HCT116 (cell line): ENCODE results near the gene PLA2G15. TPM values are rescaled to one million over a fixed set of nuclear protein-coding genes. Genes with fewer than 3 reads are reported as not detected.
A peak's percentile ranks its signal among the peaks of the same experiment; 100 is the strongest.

ENCODE experiments used
- ATAC-seq: fragments of 200-7000 bp; cut with Tn5 transposase; 2 replicates; pipeline ENCODE4 v1.9.1; 2020; ENCODE audit warnings: mild to moderate bottlenecking, moderate library complexity
- BruUV-seq: library from RNA; stranded (reverse); fragments of 400-500 nt; replicated peaks from 2 replicates; lab custom pipeline; 2021; lab: Mats Ljungman, UMichigan
- CTCF ChIA-PET: fragments of 300-600 bp; sonication (Branson Sonifier 250); formaldehyde crosslinking; loops from one replicate; lab custom pipeline; 2021; ENCODE audit warnings: antibody characterized with exemption; lab: Charles Lee
- POLR2A ChIA-PET: fragments of 300-600, 350-600 bp; sonication (Branson Sonifier 250); formaldehyde crosslinking; loops from one replicate; lab custom pipeline; 2021; ENCODE audit warnings: antibody characterized with exemption; lab: Charles Lee
- RAD21 ChIA-PET, 2 experiments: fragments of 300-600 bp; sonication (Branson Sonifier 250); formaldehyde crosslinking; loops; one replicate each; lab custom pipeline; 2023; ENCODE audit warnings: low total read pairs in 2 of 2; ENCODE audit not compliant: uncharacterized antibody in 2 of 2, unreplicated experiment in 2 of 2, low non-redundant PET in 1 of 2; lab: Charles Lee
- DNase-seq: peaks from one replicate; pipeline ENCODE4 v3.0.0-alpha.2; 2010; ENCODE audit warnings: low read depth, low spot score
- H2AFZ ChIP-seq: fragments of 200-600 bp; shearing (Covaris generic), sonication (generic); 2 replicates; pipeline ENCODE4 v1.6.1; 2017; ENCODE audit warnings: low read depth, mixed run types, mixed read lengths, antibody characterized with exemption, low read length; ENCODE audit not compliant: poor library complexity, severe bottlenecking
- H3K27ac ChIP-seq: 2 replicates; pipeline ENCODE4 v1.5.1; 2012; ENCODE audit warnings: low read depth, low read length
- H3K27me3 ChIP-seq: fragments of 200-600 bp; sonication (generic); 2 replicates; pipeline ENCODE4 v1.6.1; 2016; ENCODE audit warnings: mixed run types, low read length, mixed read lengths; ENCODE audit not compliant: insufficient read depth
- H3K36me3 ChIP-seq, 2 experiments: fragments of 200-500 bp in 1 of 2; fragments of 200-600 bp in 1 of 2; sonication (Bioruptor generic) in 1 of 2; sonication (generic) in 1 of 2; 2 replicates each; pipeline versions ENCODE4 v1.5.1 to v1.6.1; 2014 to 2016; ENCODE audit warnings: low read length in 2 of 2, inconsistent platforms in 1 of 2, mixed read lengths in 1 of 2, mixed run types in 1 of 2; ENCODE audit not compliant: insufficient read depth in 2 of 2, control insufficient read depth in 1 of 2
- H3K4me1 ChIP-seq, 2 experiments: fragments of 200-600 bp in 1 of 2; sonication (generic) in 1 of 2; 2 replicates each; pipeline versions ENCODE4 v1.5.1 to v1.6.1; 2012 to 2017; ENCODE audit warnings: low read length in 2 of 2, inconsistent platforms in 1 of 2, mild to moderate bottlenecking in 1 of 2, mixed read lengths in 1 of 2, mixed run types in 1 of 2, moderate library complexity in 1 of 2; ENCODE audit not compliant: insufficient read depth in 2 of 2, control insufficient read depth in 1 of 2
- H3K4me2 ChIP-seq: fragments of 200-600 bp; sonication (generic); 2 replicates; pipeline ENCODE4 v1.6.1; 2017; ENCODE audit warnings: mixed run types, low read length, mixed read lengths
- H3K4me3 ChIP-seq, 2 experiments: fragments of 200-600 bp in 1 of 2; sonication (generic) in 1 of 2; replicated peaks in 1 of 2; 2 replicates each; pipeline ENCODE4 v1.5.1; 2011 to 2016; ENCODE audit warnings: low read length in 2 of 2, control low read depth in 1 of 2, low read depth in 1 of 2, mild to moderate bottlenecking in 1 of 2, mixed read lengths in 1 of 2, mixed run types in 1 of 2
- H3K79me2 ChIP-seq: fragments of 200-600 bp; sonication (generic); 2 replicates; pipeline ENCODE4 v1.6.1; 2017; ENCODE audit warnings: mild to moderate bottlenecking, mixed run types, low read length, moderate library complexity, mixed read lengths; ENCODE audit not compliant: insufficient read depth
- H3K9ac ChIP-seq: fragments of 200-600 bp; sonication (generic); 2 replicates; pipeline ENCODE4 v1.6.1; 2016; ENCODE audit warnings: low read length, mixed read lengths
- H3K9me2 ChIP-seq: fragments of 200-600 bp; sonication (generic), shearing (Covaris generic); 2 replicates; pipeline ENCODE4 v1.6.1; 2017; ENCODE audit warnings: mixed run types, mild to moderate bottlenecking, moderate library complexity; ENCODE audit not compliant: insufficient read depth
- H3K9me3 ChIP-seq, 2 experiments: fragments of 200-500 bp in 1 of 2; fragments of 200-600 bp in 1 of 2; sonication (Bioruptor generic) in 1 of 2; sonication (generic) in 1 of 2; 2 replicates each; pipeline ENCODE4 v1.6.1; 2014 to 2017; ENCODE audit warnings: low read length in 2 of 2, mixed read lengths in 2 of 2, inconsistent platforms in 1 of 2, low read depth in 1 of 2, mild to moderate bottlenecking in 1 of 2, mixed run types in 1 of 2, moderate library complexity in 1 of 2; ENCODE audit not compliant: control insufficient read depth in 1 of 2, insufficient read depth in 1 of 2
- H4K20me1 ChIP-seq: fragments of 200-600 bp; sonication (generic), shearing (Covaris generic); 2 replicates; pipeline ENCODE4 v1.6.1; 2017; ENCODE audit warnings: mixed run types, mild to moderate bottlenecking, moderate library complexity; ENCODE audit not compliant: insufficient read depth
- CEBPB ChIP-seq: IDR thresholded peaks from 2 replicates; pipeline ENCODE4 v1.6.1; 2012; ENCODE audit warnings: low read depth
- EZH2 ChIP-seq: fragments of 200-600 bp; sonication (generic); IDR thresholded peaks from 2 replicates; pipeline ENCODE4 v1.6.1; 2017; ENCODE audit warnings: antibody characterized with exemption, mixed run types
- FOSL1 ChIP-seq: IDR thresholded peaks from 2 replicates; pipeline ENCODE4 v1.6.1; 2012; ENCODE audit warnings: low read depth
- POLR2A ChIP-seq: IDR thresholded peaks from 2 replicates; pipeline ENCODE4 v1.7.0; 2011; ENCODE audit warnings: borderline replicate concordance; ENCODE audit not compliant: insufficient read depth, insufficient read length; ENCODE audit errors: extremely low read depth
- SIN3A ChIP-seq: IDR thresholded peaks from 2 replicates; pipeline ENCODE4 v1.6.1; 2012; ENCODE audit warnings: low read depth
- intact Hi-C: fragments of 100-400 bp; cut with micrococcal nuclease; formaldehyde crosslinking; loops from 2 replicates; pipeline ENCODE4 v1.10.0; 2022
- microRNA-seq: library from miRNA; unstranded; fragments of <30 nt; microRNA quantifications from one replicate; pipeline ENCODE4, GENCODE V29; 2016; ENCODE audit warnings: borderline number of aligned reads
- total RNA-seq: library from RNA; stranded (reverse); gene quantifications from one replicate; pipeline ENCODE4 v1.2.1, GENCODE V29; 2021; ENCODE audit not compliant: unreplicated experiment

PLA2G15 gene
- total RNA-seq, 1 experiment from 2014 or later: 7.5 TPM

DNA sequence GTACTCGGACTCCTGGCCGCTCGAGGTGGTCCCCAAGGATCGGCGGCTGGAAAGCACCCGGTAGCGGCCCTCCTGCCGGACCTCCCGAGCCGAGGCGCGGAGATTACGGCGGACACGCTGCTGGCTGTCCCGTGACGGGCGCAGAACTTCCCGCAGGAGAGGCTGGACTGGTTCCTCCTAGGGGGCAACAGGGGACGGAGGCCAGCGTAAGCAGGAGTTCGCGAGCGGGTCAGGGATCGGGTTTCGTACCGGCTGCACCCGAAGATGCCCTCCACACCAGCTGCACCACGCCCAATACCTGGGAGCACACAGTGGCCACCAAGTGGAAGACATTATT lies 65.2 kb downstream of the PLA2G15 start:
- peaks cover 88% of the 10 kb centered on the region for H3K79me2 ChIP-seq
- peak overlapping the region; percentile 84 for H3K9ac ChIP-seq
- H3K27me3 ChIP-seq: no peaks in the 10 kb centered on the region
- peak overlapping the region; percentile 88 for H3K4me2 ChIP-seq
- intact Hi-C loops: loop anchor here (2.0 to 5.0 kb wide), 2 partner anchors 43 to 76 kb away; no protein-coding TSS in a partner anchor
- H3K4me1 ChIP-seq: peaks cover 7 to 17% of the 10 kb centered on the region in 2 experiments; a peak in 3 of 4 replicates
- no peaks in the 10 kb centered on the region for H4K20me1 ChIP-seq
- peak overlapping the region; percentile 96 to 97 for H3K4me3 ChIP-seq
- ATAC-seq (peak; percentile 58), DNase-seq (no peak)
- BruUV-seq: TSS peak; percentile 64
- no peaks in the 10 kb centered on the region for H3K9me2 ChIP-seq
- POLR2A ChIA-PET: interaction anchor here (0.8 to 1.4 kb wide), 4 partner anchors 9 to 46 kb away, joined by 4 to 6 read pairs (median 4); partner anchors contain the start of gene SLC7A6
- CTCF ChIA-PET: interaction anchor here (0.7 to 1.4 kb wide), 6 partner anchors 15 to 427 kb away, joined by 3 to 5 read pairs (median 4); partner anchors contain the start of gene SLC7A6
- no peak for TF ChIP-seq POLR2A
- TF ChIP-seq SIN3A: no peak
- TF ChIP-seq FOSL1: no peak
- no peak for TF ChIP-seq CEBPB
- TF ChIP-seq EZH2: no peak
- peaks cover 12 to 14% of the 10 kb centered on the region in 2 experiments; a peak in 2 of 4 replicates for H3K36me3 ChIP-seq
- RAD21 ChIA-PET: interaction anchor here in 1 of 2 experiments (0.9 to 1.0 kb wide), 2 partner anchors 46 to 48 kb away, joined by 3 to 5 read pairs; partner anchors contain the start of gene SLC7A6
- H2AFZ ChIP-seq: no peak overlapping the region
- H3K9me3 ChIP-seq: no peaks in the 10 kb centered on the region
- peak overlapping the region; percentile 70 for H3K27ac ChIP-seq

Small RNA genes lying within 50 kb of the gene (microRNA-seq; reads per million reads assigned to microRNA genes)
- gene MIR6773: not detected

Other genes starting within 250 kb of the PLA2G15 start
- not detected for gene DPEP2, start 245.9 kb upstream of the PLA2G15 start, total RNA-seq
- gene DPEP2NB, start 229.5 kb upstream of the PLA2G15 start, total RNA-seq: not detected
- gene DDX28, start 222.1 kb upstream of the PLA2G15 start, total RNA-seq: 13.8 TPM
- gene DUS2, start 222.1 kb upstream of the PLA2G15 start, total RNA-seq: 27.3 TPM
- gene NFATC3, start 160.0 kb upstream of the PLA2G15 start, total RNA-seq: 25.6 TPM
- 42.5 TPM for gene ESRP2, start 9.2 kb upstream of the PLA2G15 start, total RNA-seq
- 28.5 TPM for gene SLC7A6, start 19.2 kb downstream of the PLA2G15 start, total RNA-seq
- 16.4 TPM for gene SLC7A6OS, start 65.6 kb downstream of the PLA2G15 start, total RNA-seq
- 34.4 TPM for gene PRMT7, start 65.6 kb downstream of the PLA2G15 start, total RNA-seq
- 0.89 TPM for gene SMPD3, start 203.1 kb downstream of the PLA2G15 start, total RNA-seq